H9 (cell line): ENCODE results near the gene CFAP73. TPM values are rescaled to one million over a fixed set of nuclear protein-coding genes. Genes with fewer than 3 reads are reported as not detected.

Experiments
- DNase-seq: peaks from one replicate; pipeline ENCODE4 v3.0.0-alpha.2; 2017
- H2AFZ ChIP-seq: one replicate; pipeline ENCODE4 v1.6.1; 2013; ENCODE audit warnings: mild to moderate bottlenecking, low read length, control low read depth, moderate library complexity
- H2AK5ac ChIP-seq: 2 replicates; pipeline ENCODE4 v1.6.1; 2013; ENCODE audit warnings: low read length, control low read depth, mixed read lengths; ENCODE audit not compliant: insufficient read length
- H2BK120ac ChIP-seq: one replicate; pipeline ENCODE4 v1.6.1; 2013; ENCODE audit warnings: low read depth, mild to moderate bottlenecking, low read length, control low read depth, inconsistent platforms; ENCODE audit not compliant: poor library complexity, severe bottlenecking
- H2BK12ac ChIP-seq: 2 replicates; pipeline ENCODE4 v1.6.1; 2013; ENCODE audit warnings: low read length, control low read depth, mixed read lengths, low read depth; ENCODE audit not compliant: insufficient read length
- H2BK15ac ChIP-seq: 2 replicates; pipeline ENCODE4 v1.6.1; 2013; ENCODE audit warnings: low read depth, low read length, control low read depth
- H2BK20ac ChIP-seq: one replicate; pipeline ENCODE4 v1.6.1; 2013; ENCODE audit warnings: low read depth, mild to moderate bottlenecking, low read length, control low read depth, inconsistent platforms; ENCODE audit not compliant: poor library complexity, severe bottlenecking
- H2BK5ac ChIP-seq: 2 replicates; pipeline ENCODE4 v1.6.1; 2013; ENCODE audit warnings: low read length, control low read depth, mixed read lengths; ENCODE audit not compliant: insufficient read length
- H3K14ac ChIP-seq: 2 replicates; pipeline ENCODE4 v1.6.1; 2013; ENCODE audit warnings: low read length, control low read depth; ENCODE audit not compliant: insufficient read depth
- H3K18ac ChIP-seq: 2 replicates; pipeline ENCODE4 v1.6.1; 2013; ENCODE audit warnings: low read depth, mild to moderate bottlenecking, mixed read lengths, low read length, control low read depth; ENCODE audit not compliant: insufficient read length
- H3K23ac ChIP-seq: 2 replicates; pipeline ENCODE4 v1.6.1; 2013; ENCODE audit warnings: low read length, control low read depth, mixed read lengths, low read depth; ENCODE audit not compliant: insufficient read length
- H3K23me2 ChIP-seq: 2 replicates; pipeline ENCODE4 v1.6.1; 2013; ENCODE audit warnings: low read depth, mild to moderate bottlenecking, mixed read lengths, low read length, control low read depth; ENCODE audit not compliant: insufficient read length, poor library complexity, severe bottlenecking
- H3K27ac ChIP-seq: 2 replicates; pipeline ENCODE4 v1.5.1; 2013; ENCODE audit warnings: low read length, control low read depth, mixed read lengths, low read depth; ENCODE audit not compliant: insufficient read length
- H3K27me3 ChIP-seq: 2 replicates; pipeline ENCODE4 v1.6.1; 2013; ENCODE audit warnings: low read length, control low read depth, inconsistent platforms; ENCODE audit not compliant: insufficient read depth
- H3K4ac ChIP-seq: 2 replicates; pipeline ENCODE4 v1.6.1; 2013; ENCODE audit warnings: low read depth, mild to moderate bottlenecking, control low read depth, inconsistent platforms, low read length, moderate library complexity
- H3K4me1 ChIP-seq: 2 replicates; pipeline ENCODE4 v1.6.1; 2013; ENCODE audit warnings: low read length, control low read depth, inconsistent platforms; ENCODE audit not compliant: insufficient read depth
- H3K4me2 ChIP-seq: 2 replicates; pipeline ENCODE4 v1.6.1; 2013; ENCODE audit warnings: low read length, control low read depth, mixed read lengths; ENCODE audit not compliant: insufficient read length, insufficient read depth
- H3K56ac ChIP-seq: 2 replicates; pipeline ENCODE4 v1.6.1; 2013; ENCODE audit warnings: low read depth, mild to moderate bottlenecking, mixed read lengths, low read length, control low read depth; ENCODE audit not compliant: insufficient read length
- H3K79me1 ChIP-seq: 2 replicates; pipeline ENCODE4 v1.6.1; 2013; ENCODE audit warnings: low read depth, mild to moderate bottlenecking, moderate library complexity, low read length, control low read depth, inconsistent platforms; ENCODE audit not compliant: insufficient read depth, poor library complexity, severe bottlenecking
- H3K79me2 ChIP-seq: 2 replicates; pipeline ENCODE4 v1.6.1; 2013; ENCODE audit warnings: low read length, control low read depth, inconsistent platforms; ENCODE audit not compliant: insufficient read depth
- H3K9ac ChIP-seq: 2 replicates; pipeline ENCODE4 v1.6.1; 2013; ENCODE audit warnings: low read length, control low read depth, mixed read lengths; ENCODE audit not compliant: insufficient read length; ENCODE audit errors: extremely low read depth
- H3K9me3 ChIP-seq: one replicate; pipeline ENCODE4 v1.6.1; 2013; ENCODE audit warnings: low read depth, low read length, inconsistent platforms; ENCODE audit not compliant: control insufficient read depth
- H3T11ph ChIP-seq: one replicate; pipeline ENCODE4 v1.6.1; 2013; ENCODE audit warnings: mild to moderate bottlenecking, low read length, control low read depth, inconsistent platforms
- H4K20me1 ChIP-seq: one replicate; pipeline ENCODE4 v1.6.1; 2013; ENCODE audit not compliant: control insufficient read depth, insufficient read length, insufficient read depth
- H4K5ac ChIP-seq: 2 replicates; pipeline ENCODE4 v1.6.1; 2013; ENCODE audit warnings: low read depth, mild to moderate bottlenecking, mixed read lengths, low read length, control low read depth; ENCODE audit not compliant: insufficient read length
- H4K8ac ChIP-seq: replicated peaks from 2 replicates; pipeline ENCODE4 v1.6.1; 2013; ENCODE audit warnings: low read length, control low read depth, mixed read lengths, low read depth; ENCODE audit not compliant: insufficient read length
- H4K91ac ChIP-seq: 2 replicates; pipeline ENCODE4 v1.6.1; 2013; ENCODE audit warnings: low read depth, mild to moderate bottlenecking, moderate library complexity, mixed read lengths, low read length, control low read depth; ENCODE audit not compliant: insufficient read length
- H3K27ac Mint-ChIP-seq, 3 experiments: 2 replicates in 2 of 3; 3 replicates in 1 of 3; pipeline ENCODE4 v1.8.0; 2020 to 2021; ENCODE audit warnings: mixed read lengths in 3 of 3, mild to moderate bottlenecking in 1 of 3, moderate library complexity in 1 of 3
- H3K27me3 Mint-ChIP-seq: 2 replicates; pipeline ENCODE4 v1.8.0; 2021; ENCODE audit warnings: low read depth, mild to moderate bottlenecking, moderate library complexity, mixed read lengths
- H3K36me3 Mint-ChIP-seq, 3 experiments: 2 replicates in 2 of 3; 3 replicates in 1 of 3; pipeline ENCODE4 v1.8.0; 2020 to 2021; ENCODE audit warnings: low read depth in 3 of 3, mixed read lengths in 3 of 3; ENCODE audit not compliant: insufficient read depth in 1 of 3
- H3K4me1 Mint-ChIP-seq, 2 experiments: 2 replicates each; pipeline ENCODE4 v1.8.0; 2020; ENCODE audit warnings: mixed read lengths in 2 of 2
- H3K4me3 Mint-ChIP-seq, 2 experiments: 2 replicates in 1 of 2; 3 replicates in 1 of 2; pipeline ENCODE4 v1.8.0; 2020 to 2021; ENCODE audit warnings: mild to moderate bottlenecking in 2 of 2, mixed read lengths in 2 of 2, moderate library complexity in 1 of 2
- H3K9me3 Mint-ChIP-seq, 2 experiments: 2 replicates in 1 of 2; 3 replicates in 1 of 2; pipeline ENCODE4 v1.8.0; 2020; ENCODE audit warnings: mild to moderate bottlenecking in 2 of 2, mixed read lengths in 2 of 2, moderate library complexity in 1 of 2
- CTCF ChIP-seq: fragments of 200-600 bp; sonication (generic); conservative IDR thresholded peaks from 3 replicates; pipeline ENCODE4 v1.8.0; 2021; ENCODE audit warnings: antibody characterized with exemption, mild to moderate bottlenecking
- WGBS: extraction: QIAGEN DNeasy Blood & Tissue Kit; methylation state at CpG from one replicate; pipeline ENCODE4 v1.1.7; 2013; ENCODE audit warnings: missing lambda C conversion rate, low lambda C conversion rate, mixed read lengths; ENCODE audit not compliant: insufficient read length; ENCODE audit errors: extremely low coverage; 5-methylcytosine and 5-hydroxymethylcytosine counted together
- total RNA-seq: library from RNA; stranded (reverse); gene quantifications from 2 replicates; pipeline ENCODE4 v1.2.1, GENCODE V29; 2021

The CFAP73 gene
- total RNA-seq, 1 experiment from 2014 or later = not detected

- no peaks in the 10 kb centered on the region for H3K9me3 ChIP-seq
- H4K91ac ChIP-seq = no peak overlapping the region
- H3K27ac ChIP-seq = no peak overlapping the region
- no peak overlapping the region for H2BK20ac ChIP-seq
- H4K8ac ChIP-seq = no peak overlapping the region
- no peak overlapping the region for H4K5ac ChIP-seq
- H3K23ac ChIP-seq = no peak overlapping the region
- H3K79me2 ChIP-seq = no peaks in the 10 kb centered on the region
- H3K79me1 ChIP-seq = no peaks in the 10 kb centered on the region
- H2BK5ac ChIP-seq = no peak overlapping the region
- no peaks in the 10 kb centered on the region for H3K27me3 ChIP-seq
- H2BK12ac ChIP-seq = no peak overlapping the region
- no peak overlapping the region; the same call in 1 of the 2 replicates for H3K14ac ChIP-seq
- no peak overlapping the region for H3K4ac ChIP-seq
- H2BK120ac ChIP-seq = no peak overlapping the region
- no peaks in the 10 kb centered on the region for H4K20me1 ChIP-seq
- Mint-ChIP-seq H3K36me3 (no peaks in the 10 kb centered on the region; a peak in 3 of 7 replicates), H3K4me3 (no peak overlapping the region; a peak in 1 of 5 replicates), H3K4me1 (peaks cover 6 to 13% of the 10 kb centered on the region in 2 experiments; a peak in 3 of 4 replicates), H3K27me3 (peaks cover 2% of the 10 kb centered on the region; the same call in 1 of the 2 replicates), H3K9me3 (peaks cover 3 to 4% of the 10 kb centered on the region in 2 experiments; a peak in 4 of 5 replicates), H3K27ac (no peak overlapping the region; a peak in 1 of 7 replicates)
- no peak overlapping the region for H2AFZ ChIP-seq
- no peak overlapping the region for H2BK15ac ChIP-seq
- no peaks in the 10 kb centered on the region for H3K23me2 ChIP-seq
- TF ChIP-seq CTCF = no peak
- H3K4me2 ChIP-seq = no peak overlapping the region
- H3K9ac ChIP-seq = no peak overlapping the region
- no peak overlapping the region for H3K56ac ChIP-seq
- no CpG with 5 or more reads among the region's 17 CpGs for WGBS
- H3K18ac ChIP-seq = no peak overlapping the region
- H2AK5ac ChIP-seq = no peak overlapping the region
- no peak overlapping the region for H3T11ph ChIP-seq
- DNase-seq = no peak
- peaks cover 2% of the 10 kb centered on the region; the same call in 1 of the 2 replicates for H3K4me1 ChIP-seq
Measured at GRCh38 chr12:113142173-113142885, 7.2 kb upstream of the CFAP73 start.
